ENCODE data around the gene SLC1A2.

GRCh38 chr11:35227576-35228327, 191.6 kb downstream of the SLC1A2 start:
- TF ChIP-seq CTCF (IDR thresholded peaks at IDR 0.05) = no peak
- TF ChIP-seq EZH2 (IDR thresholded peaks at IDR 0.05) = no peak
- no peak for TF ChIP-seq EZH2phosphoT487 (IDR thresholded peaks at IDR 0.05)

Data from neural progenitor cell (in vitro differentiated cells).